HG03520 (cell line): ENCODE results near the gene LRRC51.

Experiments used
- ATAC-seq: cut with Tn5 transposase; IDR thresholded peaks from one replicate; pipeline ENCODE4 v1.9.1; 2021; ENCODE audit warnings: mild to moderate bottlenecking, moderate library complexity; ENCODE audit not compliant: unreplicated experiment

LRRC51 gene

DNA sequence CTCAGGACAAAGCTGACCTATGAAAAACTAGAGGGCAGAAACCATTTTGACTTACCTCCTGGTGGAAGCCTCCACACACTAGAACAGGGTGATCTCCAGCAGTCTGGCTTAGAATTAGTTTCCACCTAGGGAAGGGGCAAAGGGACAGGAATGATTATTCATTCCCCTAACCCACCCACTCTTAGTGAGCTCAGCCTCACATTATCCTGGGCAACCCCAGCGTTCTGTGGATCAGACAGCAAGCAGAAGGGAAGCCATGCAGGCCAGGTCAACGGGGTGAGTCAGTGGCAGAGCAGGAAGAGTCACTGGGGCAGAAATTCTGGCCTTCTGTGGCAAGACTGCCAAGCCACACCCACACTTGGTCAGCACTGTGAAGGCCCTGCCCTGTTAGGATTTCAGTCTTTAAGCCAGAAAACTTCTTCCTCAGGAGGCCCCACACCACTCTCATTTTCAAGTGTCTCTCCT lies 10.8 kb upstream of the LRRC51 start:
- peak; percentile 50 for ATAC-seq

DNA sequence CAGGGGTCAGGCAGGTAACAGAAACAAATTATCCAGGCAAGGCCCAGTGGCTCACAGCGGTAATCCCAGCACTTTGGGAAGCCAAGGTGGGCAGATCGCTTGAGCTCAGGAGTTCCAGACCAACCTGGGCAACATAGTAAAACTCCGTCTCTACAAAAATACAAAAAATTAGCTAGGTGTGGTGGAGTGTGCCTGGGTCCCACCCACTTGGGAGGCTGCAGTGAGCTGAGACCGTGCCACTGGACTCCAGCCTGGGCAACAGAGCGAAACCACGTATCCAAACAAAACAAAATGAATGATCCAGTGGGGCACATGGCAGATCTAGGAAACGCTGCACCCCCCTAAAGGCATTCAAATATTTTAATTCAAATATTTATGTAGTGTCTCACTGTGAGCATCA lies 10.2 kb upstream of the LRRC51 start:
- no peak for ATAC-seq

DNA sequence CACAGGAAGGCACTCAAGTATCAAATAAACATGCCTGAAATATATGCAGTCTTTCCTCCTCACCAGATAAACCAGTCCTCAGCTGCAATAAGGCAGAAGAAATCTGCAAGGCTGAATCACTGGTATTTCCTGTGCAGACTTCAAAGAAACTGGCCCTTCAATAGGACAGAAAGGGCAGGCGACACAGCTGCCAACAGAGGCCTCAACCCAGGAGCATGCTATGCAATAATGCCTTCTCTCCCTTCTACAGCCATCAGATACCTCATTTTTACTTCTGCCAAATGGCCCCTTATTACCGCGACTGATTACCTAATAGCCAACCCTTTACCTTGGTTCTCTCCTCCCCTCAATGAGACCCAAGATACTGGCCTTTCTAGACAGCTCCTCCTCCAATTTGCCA lies 8.3 kb upstream of the LRRC51 start:
- ATAC-seq: no peak

DNA sequence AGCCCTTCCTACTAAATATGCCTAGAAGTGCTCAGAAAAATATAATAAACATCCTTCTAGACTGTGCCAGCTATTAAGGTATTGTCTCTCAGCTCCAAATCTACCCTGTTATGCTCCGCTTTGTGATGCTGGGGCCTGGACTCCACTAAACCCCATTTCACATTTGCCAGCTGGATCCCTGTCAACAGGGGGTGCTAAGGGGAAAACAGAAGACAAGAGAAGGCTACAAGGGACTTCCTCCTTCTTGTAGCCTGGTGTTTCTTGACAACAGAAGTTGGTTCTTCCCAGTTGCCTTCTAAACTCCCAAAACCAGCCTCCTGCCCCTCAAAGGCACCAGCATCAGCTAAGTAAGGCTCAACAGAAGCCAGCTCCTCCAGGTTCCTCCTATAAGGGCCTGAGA lies 5.5 kb upstream of the LRRC51 start:
- no peak for ATAC-seq

DNA sequence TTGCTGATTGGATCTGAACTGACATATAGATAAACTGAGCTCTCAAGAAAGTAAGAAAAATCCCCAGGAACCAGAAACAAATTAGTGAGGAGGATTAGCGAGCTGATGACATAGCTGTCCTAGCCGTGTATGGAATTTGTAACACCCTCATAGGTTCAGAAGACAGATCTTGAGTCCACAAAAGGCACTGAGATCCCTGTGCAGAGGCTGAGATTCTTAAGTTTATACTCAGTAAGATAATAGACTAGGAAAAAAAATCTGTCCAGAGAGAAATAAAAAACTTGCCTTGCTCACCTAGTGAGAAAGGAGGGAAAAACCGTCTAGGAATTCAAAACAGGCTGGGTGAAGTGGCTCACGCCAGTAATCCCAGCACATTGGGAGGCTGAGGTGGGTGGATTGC lies 4.9 kb upstream of the LRRC51 start:
- no peak for ATAC-seq

DNA sequence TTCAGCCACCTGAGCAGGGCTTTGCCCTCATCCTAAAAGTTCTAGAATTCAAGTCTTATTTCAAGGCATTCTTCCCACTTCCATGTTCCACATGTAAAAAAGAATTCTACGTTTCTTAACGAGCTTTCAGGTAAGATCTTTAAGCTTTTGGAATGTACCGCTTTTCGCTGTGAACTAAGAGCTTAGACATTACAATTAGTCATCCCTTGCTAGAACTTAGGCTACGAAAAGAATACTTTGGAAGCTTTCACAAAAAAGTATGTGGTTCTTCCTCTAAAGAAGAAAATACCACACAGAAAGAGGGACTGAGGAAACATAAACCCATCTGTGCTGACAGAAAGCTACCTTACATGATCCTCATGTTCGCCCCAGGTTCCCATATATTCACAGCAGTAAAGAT lies 2.2 kb upstream of the LRRC51 start:
- ATAC-seq: no peak

DNA sequence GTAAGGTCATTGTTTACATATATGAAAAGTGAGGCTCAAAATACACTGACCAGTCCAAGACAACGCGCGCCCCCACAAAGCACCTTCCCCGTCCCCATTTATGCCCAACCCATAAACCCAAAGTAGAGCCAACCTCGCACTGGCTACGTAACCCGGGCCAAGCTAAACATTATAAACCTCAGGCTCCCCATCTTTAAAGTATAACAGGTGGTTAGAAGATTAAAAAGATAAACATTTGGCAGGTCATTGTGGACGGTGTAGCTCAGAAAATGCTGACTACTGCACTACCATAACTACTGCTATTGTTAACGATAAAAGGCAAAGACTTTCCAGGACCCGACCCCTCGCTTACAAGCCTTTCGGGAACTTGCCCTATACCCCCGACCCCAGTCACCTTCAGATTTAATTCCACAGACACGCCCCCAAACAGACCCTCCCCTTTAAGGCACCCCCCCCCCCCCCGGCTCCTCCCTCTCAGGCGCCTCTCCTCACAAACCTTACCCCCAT lies 778 bp upstream of the LRRC51 start:
- ATAC-seq: no peak

DNA sequence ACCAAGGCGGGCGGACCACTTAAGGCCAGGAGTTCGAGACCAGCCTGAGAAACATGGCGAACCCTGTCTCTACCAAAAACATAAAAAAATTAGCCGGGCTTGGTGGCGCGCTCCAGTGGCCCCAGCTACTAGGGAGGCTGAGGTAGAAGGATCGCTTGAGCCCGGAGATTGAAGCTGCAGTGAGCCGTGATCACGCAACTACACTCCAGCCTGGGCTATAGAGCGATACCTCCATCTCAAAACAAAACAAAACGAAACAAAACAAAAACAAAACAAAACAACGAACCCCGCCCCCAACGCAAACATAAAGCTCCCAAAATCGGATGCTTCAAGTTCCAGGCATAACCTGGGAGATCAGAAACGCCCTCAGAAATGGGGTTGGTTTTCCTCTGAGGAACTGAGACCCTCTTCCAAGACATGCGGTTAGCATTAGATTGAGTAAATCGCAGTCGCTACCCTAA lies 564 bp downstream of the LRRC51 start:
- no peak for ATAC-seq

DNA sequence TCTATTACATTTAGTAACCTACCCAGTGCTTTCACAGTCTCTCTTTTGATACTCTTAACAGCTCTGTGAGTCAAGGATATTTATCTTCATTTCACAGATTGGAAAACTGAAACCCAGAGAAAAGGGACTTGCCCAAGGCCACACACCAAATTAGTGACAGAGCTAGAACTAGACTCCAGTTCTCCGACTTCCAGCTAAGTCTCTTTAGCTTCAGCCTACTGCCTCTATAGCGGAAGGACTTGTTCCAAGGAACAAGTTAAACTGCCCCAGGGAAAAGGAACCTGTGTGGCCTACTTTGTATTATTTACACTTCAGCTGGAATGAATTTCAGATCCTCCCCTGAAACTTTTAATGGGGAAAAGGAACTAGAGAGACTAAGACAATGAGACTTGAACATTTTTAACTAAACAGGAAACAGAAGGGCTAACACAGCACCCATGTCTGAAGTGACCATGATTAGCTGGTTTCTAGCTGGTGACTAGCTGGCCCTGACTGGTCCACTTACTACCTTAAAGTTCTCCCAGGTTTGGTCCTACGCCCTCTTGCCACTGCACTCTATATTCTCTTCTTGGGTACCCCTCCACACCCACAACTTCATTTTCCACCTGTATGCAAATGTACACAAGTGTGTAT lies 1.3 kb downstream of the LRRC51 start:
- ATAC-seq: no peak

DNA sequence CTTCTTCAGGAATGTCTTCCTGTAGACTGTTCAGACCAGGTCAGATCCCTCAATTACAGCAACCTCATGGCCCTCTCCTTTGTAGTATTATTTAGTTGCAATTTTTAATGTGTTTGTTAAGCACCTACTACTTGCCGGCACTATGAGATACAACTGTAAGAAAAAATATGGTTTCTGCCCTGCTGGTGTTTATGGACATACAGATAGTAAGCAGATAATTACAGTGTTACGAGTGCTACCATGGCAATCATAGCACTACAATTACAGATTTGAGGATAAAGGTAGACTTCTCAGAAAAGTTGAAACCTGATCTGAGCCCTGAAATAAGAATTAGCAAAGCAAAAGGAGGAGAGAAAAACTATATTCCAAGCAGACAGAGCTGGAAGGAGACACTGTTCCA lies 2.8 kb downstream of the LRRC51 start:
- ATAC-seq: no peak

DNA sequence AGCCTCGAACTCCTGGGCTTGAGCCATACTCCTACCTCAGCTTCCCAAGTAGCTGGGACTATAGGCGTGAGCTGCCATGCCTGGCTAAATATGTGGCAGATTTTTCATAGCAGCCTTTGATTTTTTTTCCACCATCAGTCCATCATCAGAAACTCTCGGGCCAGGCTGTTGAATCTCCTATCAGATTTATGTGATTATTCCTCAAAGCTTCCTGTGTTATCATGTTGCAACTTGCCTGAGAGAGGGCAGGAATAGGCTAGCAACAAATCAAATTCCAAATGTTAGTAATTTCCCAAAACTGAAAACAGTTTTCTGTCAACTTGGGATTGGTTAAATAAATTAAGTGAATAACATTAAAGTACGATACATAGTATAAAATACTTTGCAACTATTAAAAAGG lies 3.4 kb downstream of the LRRC51 start:
- no peak for ATAC-seq

DNA sequence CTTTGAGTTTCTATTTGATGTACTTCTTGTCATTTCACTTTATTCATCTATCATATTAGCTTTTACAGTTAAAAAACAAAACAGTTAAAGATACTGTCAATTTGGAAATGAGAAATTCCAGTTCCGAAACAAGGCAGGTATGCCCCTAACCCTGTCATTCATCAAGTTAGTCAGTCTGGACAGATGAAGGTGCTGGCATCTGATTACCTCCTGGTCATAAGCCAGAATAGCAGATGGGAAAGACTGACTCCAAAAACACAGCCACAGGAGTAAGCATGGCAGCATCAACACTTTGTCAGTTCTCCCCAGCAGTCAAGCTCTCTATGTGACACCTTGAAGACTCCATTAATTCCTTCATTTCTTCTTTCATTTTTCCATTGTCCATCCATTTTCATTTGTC lies 4.3 kb downstream of the LRRC51 start:
- no peak for ATAC-seq

DNA sequence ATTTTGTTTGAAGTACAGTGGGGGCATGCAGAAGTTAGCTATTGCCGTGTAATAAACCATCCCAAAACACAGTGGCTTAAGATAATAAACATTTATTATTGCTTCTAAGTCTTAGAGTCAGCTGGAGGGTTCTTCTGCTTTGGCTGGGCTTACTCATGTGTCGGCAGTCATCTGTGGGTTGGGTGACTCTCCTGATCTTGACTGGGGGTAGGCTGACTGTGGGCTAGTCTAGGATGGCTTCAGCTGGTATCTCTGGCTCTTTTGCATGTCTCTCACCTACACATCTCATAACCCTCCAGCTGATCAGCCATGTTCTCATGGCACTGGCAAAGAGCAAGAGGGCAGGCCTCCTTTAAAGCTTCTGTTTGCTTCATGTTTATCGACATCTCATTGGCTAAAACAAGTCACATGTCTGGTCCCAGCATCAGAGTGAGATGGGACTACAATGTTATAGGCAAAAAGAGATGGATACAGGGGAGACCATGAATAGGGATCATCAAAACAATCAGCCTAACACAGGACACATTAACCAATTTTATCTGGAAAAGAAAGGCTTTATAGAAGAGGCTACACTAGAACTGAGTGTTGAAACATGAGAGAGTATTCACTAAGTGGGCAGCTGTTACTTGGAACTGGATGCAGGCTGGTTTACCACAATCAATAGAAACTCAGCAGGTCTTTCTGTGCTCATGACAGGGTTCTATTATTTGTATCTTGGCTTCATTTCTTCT lies 5.1 kb downstream of the LRRC51 start:
- ATAC-seq: no peak

DNA sequence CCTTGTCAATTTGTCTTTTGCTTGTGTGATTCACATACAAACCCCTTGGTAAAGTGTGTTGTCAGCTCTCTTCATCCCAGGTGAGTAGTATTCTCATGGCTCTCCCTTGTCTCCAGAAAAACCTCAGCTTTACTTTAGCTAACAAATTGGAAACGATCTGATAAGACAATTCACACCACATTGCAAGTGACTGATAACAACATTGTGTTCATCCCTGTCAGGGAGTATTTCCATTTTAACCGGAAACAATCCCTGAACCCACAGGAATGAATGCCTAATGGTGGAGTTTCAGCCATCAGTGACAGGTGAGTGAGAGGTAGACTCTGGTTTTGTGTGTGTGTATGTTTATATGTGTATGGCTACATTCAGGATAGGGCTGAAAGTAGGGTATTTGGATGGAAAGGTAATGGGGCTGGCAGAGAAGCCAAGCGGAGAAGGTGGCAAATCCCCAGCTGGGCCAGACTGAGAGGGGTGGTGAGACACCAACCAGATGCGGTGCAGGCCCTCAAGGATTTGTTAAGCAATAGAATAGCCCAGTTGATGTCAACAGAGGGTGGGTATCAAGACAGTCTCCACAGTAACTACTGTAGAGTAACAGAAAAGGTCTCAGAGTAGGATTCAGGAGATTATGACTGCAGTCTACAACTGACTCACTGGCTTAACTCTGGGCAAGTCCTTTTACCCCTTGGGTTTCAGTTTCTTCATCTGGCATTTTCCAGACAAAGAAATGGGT lies 7.6 kb downstream of the LRRC51 start:
- ATAC-seq: no peak

DNA sequence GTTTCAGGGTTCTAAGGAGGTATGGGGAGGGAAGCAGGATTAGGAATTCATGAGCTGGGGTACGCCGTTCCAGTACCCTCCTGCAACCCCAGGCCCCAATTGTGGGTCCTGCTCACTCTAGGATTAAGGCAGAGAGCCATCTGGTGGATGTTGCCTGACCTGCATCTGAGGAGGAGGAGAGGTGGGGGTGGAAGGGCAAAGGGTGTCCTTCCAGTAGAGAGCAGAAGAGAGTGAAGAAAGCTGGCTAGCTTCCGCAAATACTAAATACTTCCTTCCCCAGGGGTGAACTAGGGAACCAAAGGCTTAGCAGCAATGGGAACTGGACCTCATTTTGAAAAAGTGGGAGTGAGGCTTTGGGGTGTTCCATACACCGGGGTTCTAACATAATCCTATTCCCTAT lies 10.6 kb downstream of the LRRC51 start:
- ATAC-seq: no peak

DNA sequence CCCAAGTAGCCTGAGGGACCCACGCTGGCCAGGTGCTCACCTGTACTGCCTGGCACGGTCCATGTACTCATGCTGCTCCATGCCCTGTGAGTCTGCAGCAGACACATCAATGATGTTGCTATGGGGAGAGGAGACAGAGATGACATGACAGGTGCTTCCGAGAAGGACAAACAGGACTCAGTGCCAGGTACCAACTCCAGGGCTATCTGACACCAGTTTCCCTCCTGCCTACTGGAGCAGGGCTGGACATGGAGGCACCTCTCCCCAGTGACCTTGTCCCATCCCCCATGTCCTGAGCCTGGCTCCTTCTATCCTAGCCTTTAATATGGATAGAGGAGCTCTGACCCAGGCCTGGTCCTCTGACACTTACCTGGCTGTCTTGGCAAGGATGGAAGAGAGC lies 18.1 kb downstream of the LRRC51 start:
- ATAC-seq: no peak

DNA sequence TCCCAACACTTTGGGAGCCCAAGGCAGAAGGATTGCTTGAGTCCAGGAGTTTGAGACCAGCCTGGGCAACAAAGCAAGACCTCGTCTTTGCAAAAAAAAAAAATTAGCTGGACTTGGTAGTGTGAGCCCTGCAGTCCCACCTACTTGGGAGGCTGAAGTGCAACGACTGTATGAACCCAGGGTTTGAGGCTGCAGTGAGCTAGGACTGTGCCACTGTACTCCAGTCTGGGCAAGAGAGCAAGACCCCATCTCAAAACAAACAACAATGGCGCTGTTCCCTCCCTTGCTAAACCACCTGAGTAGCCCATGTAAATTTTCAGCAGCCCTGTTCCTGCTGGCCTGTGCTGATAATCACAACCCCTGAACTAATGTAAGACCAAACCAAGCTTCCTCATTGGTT lies 19.4 kb downstream of the LRRC51 start:
- ATAC-seq: no peak

DNA sequence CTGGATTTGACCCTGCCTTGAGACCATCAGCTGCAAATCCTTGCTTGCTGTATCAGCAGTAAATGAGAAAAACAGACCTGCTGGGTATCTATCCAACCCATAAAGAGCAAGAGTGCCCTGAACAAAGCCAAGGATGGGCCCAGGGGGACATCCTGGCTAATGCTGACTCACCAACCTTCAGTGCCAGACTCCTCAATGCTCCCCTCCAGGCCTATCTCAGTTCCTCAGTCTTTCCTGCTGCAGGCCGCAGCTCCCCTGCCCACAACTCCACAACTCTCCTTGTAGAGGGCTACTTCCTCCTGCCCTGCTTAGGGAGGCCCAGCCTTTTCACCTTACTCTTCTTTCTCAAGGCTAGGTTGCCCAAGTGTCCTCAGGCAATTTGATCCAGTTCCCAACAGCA lies 19.8 kb downstream of the LRRC51 start:
- ATAC-seq: no peak

DNA sequence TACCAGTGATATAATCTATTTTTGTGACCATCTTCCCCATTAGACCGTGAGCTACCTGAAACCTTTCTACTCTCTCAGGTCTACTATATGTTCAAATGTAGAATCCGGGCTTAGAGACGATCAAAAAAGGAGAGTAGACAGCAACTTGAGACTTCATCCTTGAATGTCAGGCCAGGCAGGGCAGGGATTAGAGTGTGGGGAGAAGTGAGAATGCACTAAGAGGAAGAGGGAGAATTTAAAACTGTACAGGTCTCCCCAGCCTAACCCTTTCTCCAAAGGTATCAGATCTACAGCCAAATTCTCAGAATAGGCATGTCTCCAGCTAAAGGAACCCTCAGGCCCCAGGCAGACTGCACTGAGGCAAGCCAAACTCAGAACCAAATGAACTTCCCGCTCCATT lies 21.5 kb downstream of the LRRC51 start:
- ATAC-seq: no peak

DNA sequence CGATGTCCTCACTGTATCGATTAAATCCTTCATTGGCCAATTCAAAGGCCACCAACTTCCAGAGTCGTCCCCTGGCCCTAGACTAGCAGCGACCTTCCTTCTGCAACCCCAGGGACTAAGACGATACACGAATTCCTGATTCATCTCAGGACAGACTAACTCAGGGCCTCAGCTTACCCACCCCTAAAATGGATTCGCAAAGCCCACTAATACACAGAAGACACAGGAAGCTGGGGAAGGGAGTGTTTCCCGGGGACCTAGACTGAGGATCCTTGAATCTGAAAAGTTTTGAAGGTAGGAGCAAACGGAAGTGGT lies 21.9 kb downstream of the LRRC51 start:
- ATAC-seq: peak; percentile 2

DNA sequence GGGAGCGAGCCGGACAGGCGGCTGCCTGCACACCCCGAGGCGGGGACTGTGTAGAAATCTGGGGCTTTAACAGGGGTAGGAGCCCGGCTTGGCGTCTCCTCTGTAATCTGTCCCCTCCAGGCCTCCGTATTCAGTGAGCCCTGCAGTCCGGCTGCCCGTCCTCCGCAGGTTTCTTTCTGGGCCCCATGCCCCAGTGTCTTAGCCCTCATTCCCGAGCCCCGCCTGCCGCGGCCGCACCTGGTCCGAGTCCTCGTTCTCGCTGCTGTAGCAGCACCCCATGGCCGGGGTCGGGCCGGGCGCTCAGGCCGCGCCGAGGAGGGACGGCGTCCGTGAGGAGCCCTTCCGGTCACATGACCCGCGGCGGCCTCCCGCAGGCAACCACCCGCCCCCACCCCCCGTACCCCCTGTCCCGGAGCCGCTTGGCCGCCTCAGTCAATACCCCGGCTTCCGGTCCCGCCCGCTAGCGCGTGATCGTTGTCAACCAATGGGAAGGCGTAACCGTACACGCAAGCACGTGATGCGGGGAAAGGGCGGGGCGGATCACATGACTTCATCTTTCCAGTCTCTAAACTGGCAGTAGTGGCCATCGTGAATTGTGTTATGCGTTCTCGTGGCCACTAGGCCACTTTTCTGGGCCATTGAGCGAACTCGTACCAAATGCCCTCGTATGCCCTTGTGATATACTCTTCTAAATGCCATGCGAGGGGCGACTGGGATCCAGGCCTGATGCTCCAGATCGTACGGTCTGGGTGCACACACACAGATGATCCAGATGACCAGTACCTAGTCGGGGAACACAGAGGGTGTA lies 22.5 kb downstream of the LRRC51 start, which contains the start of gene LAMTOR1:
TSS of gene LAMTOR1 (minus strand) at position 352 of the 808 bp plus-strand sequence. CDS start at position 279, 73 bp downstream.
- ATAC-seq: peak; percentile 90
